HK-2 (cell line): ENCODE results near the gene NUP50.

Experiments
- DNase-seq: peaks from one replicate; pipeline ENCODE4 v3.0.0-alpha.2; 2018; ENCODE audit not compliant: unreplicated experiment

The NUP50 gene

GRCh38 chr22:45163451-45164269, at the start of gene NUP50:
NUP50 (plus strand) TSS chr22:45163925; CDS start chr22:45168178, 4,253 bp downstream.
- DNase-seq: peak; percentile 94

GRCh38 chr22:45120440-45120839, 43.3 kb upstream of the NUP50 start:
- no peak for DNase-seq

DNA sequence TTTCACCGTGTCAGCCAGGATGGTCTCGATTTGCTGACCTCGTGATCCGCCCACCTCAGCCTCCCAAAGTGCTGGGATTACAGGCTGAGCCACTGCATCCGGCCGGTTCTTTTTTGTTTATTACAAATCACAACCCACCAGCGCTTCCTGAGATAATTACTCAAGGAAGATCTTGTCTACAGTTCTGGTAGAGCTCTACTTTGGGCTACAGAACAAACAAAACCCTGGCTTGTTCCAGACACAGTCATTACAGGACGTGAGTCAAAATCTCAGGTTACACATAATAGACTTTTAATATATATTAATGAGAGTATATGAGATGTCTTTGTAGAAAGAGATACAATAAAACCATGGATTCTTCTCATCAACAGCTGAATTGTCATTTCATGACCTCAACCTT, 42.8 kb upstream of the NUP50 start:
- no peak for DNase-seq

DNA sequence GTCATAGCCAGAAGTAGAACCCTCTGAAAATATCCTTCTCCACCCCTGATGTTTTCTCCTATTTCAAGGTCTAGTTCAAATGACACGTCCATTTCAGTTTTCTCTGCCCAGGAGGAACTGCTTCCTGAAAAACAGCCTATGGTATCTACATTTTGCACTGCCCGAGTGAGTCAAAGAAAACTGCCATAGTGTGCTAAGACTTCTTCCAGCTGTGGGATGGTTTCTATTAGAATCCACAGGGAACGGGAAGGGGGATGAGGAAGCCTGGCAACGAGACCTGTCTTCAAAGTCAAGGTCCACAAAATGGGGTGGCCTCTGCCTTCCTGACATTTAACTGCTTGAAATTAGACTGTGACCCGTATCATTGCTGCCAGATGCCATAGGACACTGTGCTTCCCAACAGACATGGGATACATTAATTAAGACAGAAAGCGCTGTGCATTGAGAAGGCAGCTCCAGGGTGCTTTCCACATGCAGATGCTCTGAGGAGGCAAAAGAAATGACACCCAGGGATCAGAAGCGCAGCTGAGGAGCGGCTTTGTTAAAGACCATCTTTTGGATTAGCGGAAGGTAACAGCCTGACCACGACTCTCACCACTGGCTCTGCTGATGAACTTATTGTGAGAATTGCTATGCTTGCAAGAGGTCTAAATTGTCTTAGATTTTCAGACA, 39.4 kb upstream of the NUP50 start:
- no peak for DNase-seq

- no peak for DNase-seq
Measured at GRCh38 chr22:45125188-45125587, 38.5 kb upstream of the NUP50 start.

GRCh38 chr22:45127866-45128265, 35.9 kb upstream of the NUP50 start:
- no peak for DNase-seq

DNA sequence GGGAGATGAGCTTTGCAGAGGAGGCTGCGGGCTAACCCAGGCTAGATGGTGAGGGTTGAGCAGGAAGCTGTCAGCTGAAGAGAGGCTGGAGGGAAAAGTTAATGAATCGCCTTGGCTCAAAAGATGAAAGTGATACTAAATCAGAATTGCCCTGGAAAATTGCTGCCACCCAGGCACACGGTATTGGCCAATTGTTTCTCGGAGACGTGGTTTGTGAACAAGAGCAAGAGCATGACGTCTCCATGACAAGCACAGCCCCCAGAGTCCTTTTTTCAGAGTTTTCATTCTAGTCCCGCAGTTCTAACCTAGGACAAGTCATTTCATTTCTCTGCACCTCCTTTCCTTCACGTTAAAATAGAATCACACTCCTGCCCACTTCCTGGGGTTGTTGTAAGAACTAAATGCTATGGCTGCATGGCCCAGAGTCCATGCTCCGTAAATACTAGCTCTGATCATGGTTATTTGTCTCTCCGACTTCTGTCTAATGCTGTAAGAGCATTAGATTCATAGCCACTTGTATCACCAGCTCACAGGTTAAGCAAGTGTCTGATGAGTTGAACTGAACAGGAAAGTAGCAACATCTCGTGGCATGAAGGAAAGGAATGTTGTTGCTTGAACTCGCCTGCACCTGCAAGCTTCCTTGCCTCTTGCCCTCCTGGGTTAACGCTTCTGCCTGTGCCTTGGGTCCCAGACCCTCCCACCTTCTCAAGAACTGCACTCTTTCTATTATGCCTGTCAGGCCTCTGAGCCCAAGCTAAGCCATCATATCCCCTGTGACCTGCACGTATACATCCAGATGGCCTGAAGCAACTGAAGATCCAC, 33.8 kb upstream of the NUP50 start:
- DNase-seq: no peak

DNA sequence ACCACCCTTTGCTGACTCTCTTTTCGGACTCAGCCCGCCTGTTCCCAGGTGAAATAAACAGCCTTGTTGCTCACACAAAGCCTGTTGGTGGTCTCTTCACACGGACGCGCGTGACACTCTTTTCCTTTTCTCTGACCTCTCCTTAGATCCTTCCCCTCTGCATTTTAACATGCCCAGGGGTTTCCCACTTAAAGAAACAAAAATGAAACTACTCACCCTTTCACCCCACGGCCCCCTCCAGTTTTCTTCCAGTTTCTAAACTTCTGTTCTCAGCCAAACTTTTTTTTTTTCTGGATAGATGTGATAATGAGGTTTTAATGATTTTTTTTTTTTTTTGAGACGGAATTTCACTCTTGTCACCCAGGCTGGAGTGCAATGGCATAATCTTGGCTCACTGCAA, 32.8 kb upstream of the NUP50 start:
- DNase-seq: no peak

- DNase-seq: no peak
Measured at GRCh38 chr22:45131749-45132148, 32.0 kb upstream of the NUP50 start.

DNA sequence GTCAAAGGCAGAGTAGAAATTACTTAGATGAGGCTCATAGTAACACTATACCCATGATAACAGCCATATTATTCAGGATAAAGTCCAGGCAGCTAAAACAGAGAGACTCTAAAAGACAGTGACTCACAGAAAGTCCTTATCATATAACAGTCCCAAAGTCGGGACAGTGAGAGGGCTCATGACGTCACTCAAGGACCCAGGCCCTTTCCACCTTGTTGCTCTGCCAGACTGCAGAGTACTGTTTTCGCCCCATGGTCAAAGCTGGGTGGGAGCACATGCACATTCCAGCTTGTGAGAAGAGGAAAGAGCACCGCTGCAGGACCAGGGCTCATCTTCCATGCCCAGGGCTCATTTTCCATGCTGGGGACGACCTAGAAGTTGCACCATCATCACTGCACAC, 29.4 kb upstream of the NUP50 start:
- no peak for DNase-seq

DNA sequence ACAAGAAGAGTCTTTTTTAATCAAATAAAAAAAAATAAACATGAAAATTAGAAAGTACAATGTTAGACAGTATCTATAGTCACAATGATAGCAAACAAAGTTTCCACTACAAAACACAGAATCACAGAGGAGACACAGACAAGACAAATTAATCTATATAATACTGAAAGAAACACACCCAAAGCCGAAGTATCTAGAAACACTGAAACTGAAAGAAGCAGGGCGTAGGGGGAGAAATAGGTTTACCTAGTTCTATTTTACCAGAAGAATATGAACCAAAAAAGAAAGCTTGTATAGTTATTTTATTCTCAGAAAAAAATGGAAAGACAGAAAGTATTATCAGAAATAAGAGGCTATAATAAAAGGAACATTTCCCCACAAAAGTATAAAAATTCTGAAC, 27.1 kb upstream of the NUP50 start:
- no peak for DNase-seq

- DNase-seq: no peak
Measured at GRCh38 chr22:45139693-45140092, 24.0 kb upstream of the NUP50 start.

- no peak for DNase-seq
Measured at GRCh38 chr22:45142376-45142775, 21.3 kb upstream of the NUP50 start.

- DNase-seq: no peak
Measured at GRCh38 chr22:45144916-45145315, 18.8 kb upstream of the NUP50 start.

DNA sequence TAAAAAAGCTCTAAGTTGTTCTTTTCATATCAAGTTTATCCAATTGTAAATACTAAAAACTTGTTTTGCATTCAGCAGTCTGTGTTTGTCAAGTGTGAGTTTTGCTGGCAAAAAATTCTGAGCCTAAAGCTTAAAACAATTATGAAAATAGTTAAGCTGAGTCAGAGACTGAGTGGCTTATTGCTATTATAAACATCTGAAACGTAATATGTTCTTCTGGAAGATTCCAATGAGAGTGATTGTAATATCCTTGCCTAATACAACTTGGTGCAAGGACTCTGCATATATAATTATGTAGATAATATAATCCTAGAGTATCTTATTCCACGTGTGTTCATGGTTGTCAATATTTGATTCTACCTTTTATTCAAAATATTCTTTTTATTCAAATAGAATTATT, 14.1 kb upstream of the NUP50 start:
- DNase-seq: no peak

DNA sequence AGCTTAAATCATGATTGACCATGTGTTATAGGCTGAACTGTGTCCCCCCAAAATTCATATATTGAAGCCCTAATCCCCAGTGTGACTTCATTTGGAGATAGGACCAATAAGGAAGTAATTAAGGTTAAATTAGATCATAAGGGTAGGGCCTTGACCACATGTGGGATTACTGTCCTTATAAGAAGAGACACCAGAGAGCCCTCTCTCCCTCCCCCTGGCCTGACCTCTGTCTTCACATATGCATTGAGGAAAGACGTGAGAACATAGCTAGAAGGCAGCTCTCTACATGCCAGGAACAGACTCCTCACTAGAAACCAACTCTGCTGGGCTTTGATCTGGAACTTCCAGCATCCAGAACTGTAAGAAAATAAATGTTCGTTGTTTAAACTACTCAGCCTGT, 13.6 kb upstream of the NUP50 start:
- no peak for DNase-seq

DNA sequence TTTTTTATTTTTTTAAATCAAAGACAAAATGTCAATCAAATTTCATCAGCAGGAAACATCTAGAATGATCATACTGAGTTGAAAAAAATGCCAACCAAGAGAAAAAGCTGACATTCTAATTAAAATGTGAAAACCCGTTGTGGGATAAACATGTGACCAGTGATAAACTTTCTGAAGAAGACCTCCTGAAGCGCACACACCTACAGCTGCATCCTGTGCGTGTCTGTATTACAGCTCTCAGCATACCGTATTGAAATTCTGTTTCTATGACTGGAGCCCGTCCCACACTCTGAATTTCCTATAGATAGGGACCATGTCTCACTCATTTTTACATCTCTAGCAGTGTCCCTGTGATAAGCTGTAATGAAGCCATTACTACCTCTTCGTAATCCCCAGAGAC, 12.2 kb upstream of the NUP50 start:
- no peak for DNase-seq

DNA sequence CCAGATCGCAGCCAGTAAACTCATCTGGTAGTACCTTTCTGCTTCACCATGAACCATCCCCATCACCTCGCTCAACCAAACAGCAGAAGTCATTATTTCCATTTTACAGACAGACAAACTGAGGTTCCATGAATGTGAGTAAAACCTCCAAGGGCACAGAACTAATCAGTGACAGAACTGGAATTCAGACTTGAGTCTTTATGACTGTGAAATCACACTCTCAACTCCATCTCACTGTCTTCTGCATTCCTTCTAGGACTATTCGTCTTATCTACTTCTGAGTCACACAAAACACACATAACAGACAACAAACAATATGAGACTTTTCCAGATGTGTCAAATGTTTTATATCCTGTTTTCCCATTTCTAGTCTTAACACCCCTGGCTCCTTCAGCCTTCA, 9.3 kb upstream of the NUP50 start:
- DNase-seq: no peak

DNA sequence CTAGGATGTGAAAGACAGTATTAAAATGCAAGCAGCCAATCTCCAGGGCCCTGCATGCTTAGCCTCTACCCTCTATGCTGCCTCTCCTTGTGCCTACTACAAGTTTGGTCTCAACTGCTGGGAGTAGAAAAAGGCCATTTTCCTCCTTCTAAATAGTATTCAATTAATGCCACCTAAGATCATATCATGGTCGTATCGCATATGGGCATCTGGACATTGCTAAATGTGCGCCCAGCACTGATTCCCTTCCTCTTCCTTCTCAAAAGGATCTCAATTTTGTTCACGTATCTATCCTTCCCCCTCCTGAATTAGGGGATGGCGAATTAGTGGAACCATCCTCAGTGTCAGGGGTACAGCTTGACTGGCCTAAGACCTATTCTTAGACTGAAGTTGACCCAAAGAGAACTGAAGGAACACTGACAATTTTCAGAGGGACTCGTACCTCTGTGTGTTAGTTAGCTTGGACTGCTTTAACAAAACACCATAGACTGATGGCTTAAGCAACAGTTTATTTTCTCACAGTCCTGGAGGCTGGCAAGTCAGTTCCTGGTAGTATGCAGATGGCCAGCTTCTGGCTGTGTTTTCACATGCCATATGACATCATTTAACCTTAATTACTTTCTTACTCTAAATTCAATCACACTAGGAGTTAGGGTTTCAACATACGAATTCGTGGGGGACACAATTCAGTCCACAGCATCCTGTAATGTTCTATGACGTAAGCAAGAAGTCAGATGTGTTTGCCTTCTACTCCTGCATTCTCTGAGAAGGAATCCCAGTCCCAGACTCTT, 8.5 kb upstream of the NUP50 start:
- no peak for DNase-seq

- DNase-seq: no peak
Measured at GRCh38 chr22:45157907-45158306, 5.8 kb upstream of the NUP50 start.

GRCh38 chr22:45159652-45160462, 3.9 kb upstream of the NUP50 start:
- no peak for DNase-seq
